ENCODE data around the gene SORT1.

GRCh38 chr1:109369167-109369746 lies 28.5 kb downstream of the SORT1 start:
- TF ChIP-seq CTCF (conservative IDR thresholded peaks at IDR 0.05; ENCODE audit: low read length) (no peak), EZH2phosphoT487 (IDR thresholded peaks at IDR 0.05; ENCODE audit: borderline replicate concordance, low read depth, low read length) (no peak)
